Head of caudate nucleus (tissue), 42 donors: ENCODE results near the gene TRAF1.
A peak's percentile ranks its signal among the peaks of the same experiment; 100 is the strongest.

Source experiments
- DNase-seq, 42 donors: peaks; one replicate each; pipeline versions ENCODE4 v3.0.0 to v3.0.0-alpha.2; 2020 to 2021; ENCODE audit warnings: mixed read lengths in 7 of 42
- intact Hi-C: fragments of 100-400 bp; cut with DNase I; formaldehyde crosslinking; loops from one replicate; pipeline ENCODE4 v1.15.0; 2022

The TRAF1 gene

DNA sequence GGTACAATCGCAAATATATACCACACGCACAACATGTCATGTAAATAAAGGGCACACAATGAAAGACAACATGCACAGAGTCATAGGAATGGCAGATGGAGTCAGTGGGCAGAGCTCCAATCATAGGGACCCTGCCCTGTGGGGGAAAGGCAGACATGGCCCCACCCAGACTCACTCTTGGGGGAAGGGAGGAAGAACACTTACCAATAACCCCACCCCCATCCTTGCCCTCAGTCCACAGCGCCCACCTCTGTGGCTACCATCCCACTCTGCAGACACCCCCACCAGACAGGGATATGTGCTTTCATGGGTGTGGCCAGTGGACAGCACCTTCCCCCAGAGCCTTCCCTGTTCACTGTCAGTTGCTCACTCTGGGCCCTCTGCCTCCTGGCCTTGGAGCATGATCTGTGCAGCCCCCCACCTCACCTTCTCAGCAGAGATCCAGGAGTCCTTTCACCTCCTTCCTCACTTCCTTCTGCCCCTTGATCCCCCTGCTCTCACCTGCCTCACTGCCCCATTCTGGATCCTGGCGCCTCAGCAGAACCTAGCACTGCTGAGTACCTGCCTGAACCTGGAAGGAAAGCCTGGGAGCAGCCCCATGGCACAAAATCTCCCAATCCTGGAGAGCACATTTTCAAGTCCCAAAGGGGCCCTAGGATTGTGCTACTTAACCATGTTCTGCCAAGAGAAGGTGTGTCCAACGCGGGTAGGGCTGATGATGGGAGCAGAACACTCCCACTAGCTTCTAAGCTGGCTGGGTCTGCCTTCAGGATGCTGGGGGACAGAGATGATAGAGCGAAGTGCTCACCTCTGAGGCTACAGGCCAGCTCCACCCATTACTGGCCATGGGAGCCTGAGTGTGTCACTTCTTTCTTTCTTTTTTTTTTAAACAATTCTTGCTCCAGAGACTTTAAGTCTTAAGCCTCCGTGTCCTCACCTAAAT, 48.1 kb downstream of the TRAF1 start:
- no peak for DNase-seq
- intact Hi-C loops, result loop anchor here (5.0 kb wide), 1 partner anchor 59 kb away; no protein-coding TSS in a partner anchor

DNA sequence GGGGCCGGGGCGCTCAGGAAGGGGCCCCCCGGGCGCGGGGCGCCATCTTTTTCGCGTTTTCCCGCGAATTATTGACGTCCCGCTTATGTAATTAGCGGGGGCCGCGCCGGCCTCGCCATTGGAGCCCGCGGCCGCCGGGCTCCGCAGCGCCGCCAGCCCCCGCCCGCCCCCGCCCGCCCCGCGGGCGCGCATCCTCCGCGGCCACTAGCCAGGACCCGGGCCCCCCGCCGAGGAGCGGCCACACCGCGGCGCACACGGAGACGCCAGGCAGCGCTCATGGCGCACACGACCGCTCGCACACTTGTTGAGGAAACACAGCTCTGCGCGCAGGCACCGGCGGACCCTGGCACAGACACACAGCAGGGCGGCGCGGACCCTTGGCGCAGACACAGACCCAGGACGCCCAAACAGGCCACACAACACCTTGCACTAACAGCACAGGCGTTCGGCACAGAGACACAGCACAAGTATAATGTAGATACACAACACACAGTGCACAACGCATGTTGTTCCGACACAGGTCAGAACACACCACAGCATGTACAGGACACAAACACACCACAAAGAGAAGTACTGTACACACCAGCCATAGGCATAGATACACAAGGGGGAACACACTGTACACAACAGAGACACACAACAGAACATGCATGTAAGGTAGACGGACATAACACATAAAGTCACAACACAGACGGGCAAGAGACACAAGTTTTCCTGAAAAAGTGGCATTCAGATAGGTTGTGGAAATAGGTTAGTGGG, 49.1 kb downstream of the TRAF1 start:
- intact Hi-C loops, result loop anchor here (5.0 kb wide), 1 partner anchor 60 kb away; no protein-coding TSS in a partner anchor

DNA sequence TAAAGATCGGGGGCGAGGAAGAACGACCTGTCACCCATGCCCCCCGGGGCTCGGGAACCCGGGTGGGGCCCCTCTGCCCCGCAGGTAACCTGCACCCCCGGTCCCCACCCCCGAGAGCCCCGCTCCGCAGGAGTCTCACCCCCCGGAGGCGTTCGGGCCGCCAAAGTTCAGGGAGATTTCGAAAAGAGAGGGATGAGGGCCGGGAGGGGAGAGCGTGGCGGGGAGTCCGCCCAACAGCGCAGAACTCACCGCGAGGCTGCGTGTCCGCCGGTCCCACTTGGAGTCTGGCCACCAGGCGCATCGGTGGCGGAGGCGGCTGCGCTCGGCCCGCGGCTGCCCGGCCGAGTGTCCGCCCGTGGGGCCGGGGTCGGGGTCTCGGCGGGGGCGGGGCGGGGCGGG, 49.8 kb downstream of the TRAF1 start, which contains the start of gene PHF19:
TSS of gene PHF19 (minus strand) at position 347 of the 399 bp plus-strand sequence. CDS start 2,447 bp downstream, outside the sequence.
- DNase-seq, result peak in 14 of 42 donors; percentile 13 to 57 (median 27)

More for the DNA sequence above, 49.1 kb downstream of the TRAF1 start:
- peak; percentile 50 to 89 (median 76) for DNase-seq

DNA sequence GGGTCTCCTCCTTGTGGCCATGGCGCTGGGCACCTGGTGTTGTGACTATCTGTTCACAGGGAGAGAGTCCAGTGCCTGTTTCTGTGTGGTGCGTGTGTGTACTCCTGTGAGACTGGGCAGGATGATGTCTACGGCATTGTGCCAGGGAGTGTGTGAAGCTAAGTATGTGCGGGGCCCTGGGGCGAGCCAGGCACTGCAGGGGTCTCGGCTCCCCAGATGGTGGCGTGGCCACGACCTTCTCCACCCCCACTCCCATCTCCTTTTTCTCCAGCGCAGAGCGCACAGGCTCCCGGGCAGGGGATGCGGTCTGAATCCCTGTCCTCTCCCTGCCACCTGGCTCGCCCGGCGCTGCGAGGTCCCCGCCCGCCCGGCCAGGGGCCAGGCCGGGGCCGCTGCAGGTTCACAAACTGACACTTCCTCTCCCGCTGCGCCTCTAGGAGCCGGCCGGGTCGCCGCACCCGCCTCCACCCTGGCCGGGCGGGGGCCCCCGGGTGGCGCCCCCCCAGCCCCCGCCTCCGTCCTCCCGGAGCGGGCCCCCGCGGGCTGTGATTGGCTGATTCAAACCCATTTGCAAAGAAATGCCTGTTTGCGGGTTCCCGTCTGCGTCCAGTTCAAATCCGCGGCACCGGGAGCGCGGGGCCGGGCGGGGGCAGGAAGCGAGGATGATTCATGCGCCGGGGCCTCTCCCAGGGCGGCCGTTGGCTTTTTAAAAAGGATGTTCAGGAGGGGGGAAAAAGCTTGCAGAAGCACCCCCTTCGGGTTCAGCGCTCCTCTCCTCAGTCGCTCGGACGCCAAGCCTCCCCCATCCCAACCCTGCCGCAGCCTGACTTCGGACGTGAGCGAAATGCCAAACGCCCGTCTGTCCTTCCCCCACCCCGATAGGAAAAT, 50.4 kb downstream of the TRAF1 start:
- intact Hi-C loops, result loop anchor here (5.0 kb wide), 1 partner anchor 61 kb away; no protein-coding TSS in a partner anchor
- peak; percentile 74 to 96 (median 86) for DNase-seq

More for the DNA sequence above, 49.8 kb downstream of the TRAF1 start, which contains the start of gene PHF19:
- intact Hi-C loops, result loop anchor here (5.0 kb wide), 1 partner anchor 60 kb away; no protein-coding TSS in a partner anchor

DNA sequence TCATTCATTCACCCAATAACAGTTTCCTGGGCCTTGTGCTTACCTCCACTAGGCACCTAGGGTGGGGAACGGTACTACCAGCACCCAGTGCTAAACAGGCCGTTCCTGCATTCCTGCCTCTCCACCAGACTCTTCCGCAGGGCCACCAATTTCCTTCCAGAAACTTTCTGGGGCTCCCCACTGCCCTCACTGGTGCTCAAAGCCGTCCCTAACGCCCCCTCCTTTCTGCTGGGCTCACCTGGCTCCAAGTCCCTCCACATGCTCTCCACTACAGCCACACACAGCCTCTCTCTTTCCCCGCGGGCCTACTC, 51.0 kb downstream of the TRAF1 start:
- no peak for DNase-seq
- intact Hi-C loops, result loop anchor here (5.0 kb wide), 1 partner anchor 62 kb away; no protein-coding TSS in a partner anchor

DNA sequence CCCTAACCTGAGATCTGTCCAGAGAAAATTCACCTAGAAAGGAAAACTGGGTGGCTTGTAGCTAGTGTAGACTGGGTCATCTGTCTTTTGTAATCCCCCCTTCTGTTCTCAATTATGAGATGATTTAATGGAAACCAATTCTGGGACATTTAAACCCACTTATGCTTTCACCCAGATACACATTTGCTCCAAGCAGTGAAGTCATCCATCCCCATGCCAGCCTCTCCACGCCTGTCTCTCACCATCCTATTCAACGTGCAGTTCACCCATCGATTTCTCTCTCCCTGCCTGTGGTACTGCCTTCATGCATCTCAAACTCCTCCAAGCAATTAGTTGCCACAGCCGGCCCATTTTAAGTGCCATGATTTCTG, 51.4 kb downstream of the TRAF1 start:
- no peak for DNase-seq
- intact Hi-C loops, result loop anchor here (5.0 kb wide), 1 partner anchor 62 kb away; no protein-coding TSS in a partner anchor

DNA sequence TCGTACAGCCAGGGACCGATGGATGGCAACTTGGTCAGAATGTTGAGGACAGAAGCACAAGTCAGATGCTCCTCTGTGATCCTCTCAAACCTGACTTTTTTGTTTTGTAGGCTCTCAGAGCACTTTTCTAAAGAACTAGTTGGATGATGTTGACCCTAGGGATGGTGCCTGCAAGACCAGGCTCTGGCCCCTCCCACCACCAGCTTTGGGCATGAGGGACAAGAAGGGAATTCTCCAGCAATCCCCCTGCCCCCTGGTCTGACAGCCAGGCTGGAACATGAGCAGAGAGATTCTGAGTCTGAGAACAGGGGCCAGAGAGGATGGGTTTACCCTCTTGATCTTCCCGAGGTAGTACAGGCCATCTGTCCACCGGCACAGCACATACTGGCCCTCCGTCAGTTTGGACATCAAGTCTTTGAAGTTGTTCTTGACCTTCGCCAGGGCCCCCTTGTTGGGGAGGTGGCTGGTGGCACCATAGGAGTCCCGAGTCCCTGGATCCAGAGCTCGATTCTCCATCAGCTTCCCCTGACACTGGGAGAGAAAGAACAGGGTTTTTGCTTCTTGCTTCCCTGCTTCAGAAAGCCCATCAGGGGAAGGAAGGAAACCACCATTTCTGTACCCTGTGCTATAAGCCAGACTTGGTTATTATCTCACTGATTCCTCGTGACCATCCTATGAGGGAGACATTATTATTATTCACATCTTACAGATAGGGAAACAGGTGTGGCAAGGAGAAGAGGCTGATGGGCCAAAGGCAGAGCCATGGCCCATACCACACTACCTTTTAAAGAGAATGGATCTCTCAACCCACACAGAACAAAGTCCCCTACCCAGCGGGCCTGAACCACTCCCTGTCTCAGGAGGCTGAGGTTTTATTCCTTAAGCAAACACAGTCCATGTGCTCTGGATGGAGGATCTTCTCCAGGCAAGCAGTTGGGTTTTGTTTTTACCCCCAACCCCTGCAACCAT, 52.1 kb downstream of the TRAF1 start:
- DNase-seq, result no peak
- intact Hi-C loops, result loop anchor here (5.0 kb wide), 1 partner anchor 63 kb away; no protein-coding TSS in a partner anchor

DNA sequence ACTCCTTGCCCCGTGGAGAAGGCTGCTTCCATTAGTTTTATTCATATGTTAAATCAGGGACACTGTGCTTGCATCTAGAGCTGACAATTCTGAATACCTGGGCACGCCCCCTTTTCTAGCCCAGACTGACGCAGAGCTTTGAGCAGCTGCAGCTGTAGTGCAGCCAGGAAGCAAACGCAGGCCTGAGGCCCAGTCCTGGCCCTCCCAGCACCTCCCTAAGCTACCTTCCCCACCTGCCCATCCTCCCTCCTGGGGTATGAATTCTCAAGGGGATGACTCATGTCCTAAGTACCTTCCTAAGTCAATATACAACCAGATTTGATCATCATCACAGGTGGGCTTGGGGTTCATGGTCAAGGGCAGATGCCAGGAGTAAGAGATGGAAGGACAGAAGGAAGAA, 53.1 kb downstream of the TRAF1 start:
- no peak for DNase-seq
- intact Hi-C loops, result no loop called here

DNA sequence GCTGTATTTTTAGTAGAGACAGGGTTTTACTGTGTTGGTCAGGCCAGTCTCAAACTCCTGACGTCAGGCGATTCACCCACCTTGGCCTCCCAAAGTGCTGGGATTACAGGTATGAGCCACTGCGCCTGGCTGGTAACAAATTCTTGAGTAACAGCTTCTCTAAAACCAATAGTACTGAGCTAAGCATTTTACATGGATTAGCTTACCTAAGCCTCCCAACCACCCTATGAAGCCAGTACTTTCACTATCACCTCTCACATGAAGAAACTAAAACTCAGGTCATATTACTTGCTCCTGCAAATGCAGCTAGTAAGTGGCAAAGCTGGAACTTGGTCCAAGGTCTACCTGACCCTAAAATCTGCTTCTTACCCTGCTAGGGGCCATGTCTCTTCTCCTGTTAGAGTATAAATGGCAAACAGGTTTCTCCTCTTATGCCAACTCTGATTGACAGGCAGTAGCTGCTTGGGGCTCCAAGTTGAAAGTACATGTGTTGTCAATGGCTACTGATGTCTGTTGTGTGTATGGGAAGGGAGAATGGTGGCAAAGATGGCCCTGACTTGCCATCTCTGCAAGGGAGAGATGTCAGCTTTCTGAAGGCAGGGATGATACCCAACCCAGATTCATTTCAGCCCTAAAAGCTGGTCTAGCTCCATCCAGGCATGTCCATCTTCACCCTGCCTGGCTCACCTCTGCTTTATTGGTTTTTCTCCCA, 53.6 kb downstream of the TRAF1 start:
- no peak for DNase-seq
- intact Hi-C loops, result no loop called here

DNA sequence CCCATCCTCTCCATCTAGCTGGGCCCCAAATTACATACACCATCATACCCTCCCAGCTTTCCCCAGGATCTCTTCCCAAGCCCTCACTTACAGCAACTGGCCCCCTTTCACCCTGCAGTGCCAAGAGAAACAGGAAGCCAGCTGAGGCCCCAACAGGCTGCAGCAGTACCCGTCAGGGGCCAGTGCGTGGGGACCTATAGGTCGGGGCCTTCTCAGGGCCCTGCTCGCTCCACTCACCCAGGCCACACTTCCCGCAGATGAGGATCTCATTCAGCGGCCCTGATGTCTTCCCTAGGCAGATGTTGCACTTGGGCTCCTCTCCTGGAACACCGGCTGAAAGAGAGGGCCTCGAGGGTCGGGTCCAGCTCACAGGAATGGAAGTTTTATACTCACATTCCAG, 56.4 kb downstream of the TRAF1 start:
- no peak for DNase-seq
- intact Hi-C loops, result no loop called here

DNA sequence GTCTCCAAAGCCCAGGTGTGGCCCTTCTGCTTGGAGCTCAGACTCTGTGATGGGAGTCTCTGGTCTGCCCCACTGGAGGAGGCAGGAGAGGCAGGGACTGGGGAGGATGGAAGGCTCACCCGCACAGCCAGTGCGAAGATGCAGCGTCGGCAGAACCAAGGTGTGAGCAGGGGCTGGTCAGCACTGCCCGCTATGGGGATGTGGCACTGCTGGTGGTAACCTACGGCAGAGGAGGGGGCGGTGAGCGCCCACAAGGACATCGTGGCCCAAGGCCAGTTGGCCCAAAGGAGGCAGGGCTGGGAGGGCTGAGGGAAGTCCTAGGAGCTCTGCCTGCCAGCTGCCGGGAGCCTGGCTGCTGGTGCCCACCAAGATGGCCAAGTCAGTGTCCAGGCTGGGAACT, 56.9 kb downstream of the TRAF1 start:
- no peak for DNase-seq
- intact Hi-C loops, result no loop called here

DNA sequence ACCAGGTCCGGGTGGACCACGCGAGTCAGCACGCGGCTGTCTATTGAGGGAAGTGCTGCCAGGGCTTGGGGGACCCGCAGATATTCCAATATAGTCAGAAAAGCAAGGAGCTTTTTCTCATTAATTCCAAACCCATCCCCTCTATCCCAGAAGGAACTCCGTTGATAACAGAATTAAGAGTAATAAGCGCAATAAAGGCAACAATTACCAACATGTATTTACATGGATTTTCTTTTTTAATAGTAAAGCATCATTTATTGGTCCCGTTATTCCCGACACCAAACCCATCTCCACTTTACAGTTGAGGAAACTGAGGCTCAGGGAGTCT, 57.3 kb downstream of the TRAF1 start:
- DNase-seq, result no peak
- intact Hi-C loops, result no loop called here

DNA sequence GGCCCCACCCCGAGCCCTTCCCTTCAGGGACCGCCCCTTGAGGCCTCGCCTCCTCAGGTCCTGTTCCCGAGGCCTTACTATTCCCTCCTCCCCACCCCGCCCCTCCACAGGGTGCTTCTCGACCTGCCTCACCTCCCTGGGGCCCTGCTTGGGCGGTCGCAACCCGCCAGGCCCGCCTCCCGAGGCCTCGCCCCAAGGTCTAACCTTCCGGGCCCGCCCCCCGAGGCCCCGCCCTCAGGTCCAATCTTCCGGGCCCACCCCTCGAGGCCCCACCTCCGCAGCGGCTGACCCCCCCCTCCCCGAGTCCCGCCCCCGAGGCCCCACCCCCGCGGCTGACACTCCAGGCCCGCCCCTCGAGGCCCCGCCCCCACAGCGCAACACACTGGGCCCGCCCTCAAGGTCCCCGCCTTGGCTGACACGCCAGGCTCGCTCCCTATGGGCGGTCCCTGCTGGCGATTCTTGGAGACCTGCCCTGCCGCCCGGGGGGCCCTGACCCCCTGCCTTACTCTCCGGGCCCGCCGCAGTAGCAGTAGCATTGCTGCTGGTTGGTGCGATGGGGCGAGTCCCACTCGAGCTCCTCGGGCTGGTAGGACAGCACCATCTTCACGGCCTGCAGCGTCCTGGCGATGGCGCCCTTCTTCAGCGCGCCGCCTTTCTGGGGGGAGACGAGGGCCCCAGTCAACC, 57.8 kb downstream of the TRAF1 start:
- DNase-seq, result peak; percentile 87 to 98 (median 94)
- intact Hi-C loops, result no loop called here

DNA sequence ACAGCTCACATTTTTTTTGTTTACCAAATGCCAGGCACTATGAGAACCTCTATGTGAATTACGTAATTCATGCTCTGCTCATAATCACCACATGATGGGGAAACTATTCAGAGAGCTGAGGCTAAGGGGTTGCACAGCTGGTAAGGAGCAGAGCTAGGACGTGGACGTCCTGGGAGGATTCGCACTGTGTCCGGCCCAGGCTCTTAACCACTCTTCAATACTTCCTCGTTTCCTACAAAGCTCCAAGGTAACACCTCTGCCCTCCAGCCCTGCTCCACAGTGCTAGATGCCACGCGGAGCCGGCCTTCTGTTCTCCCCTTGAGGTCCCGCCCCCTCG, 58.3 kb downstream of the TRAF1 start:
- DNase-seq, result no peak
- intact Hi-C loops, result no loop called here

DNA sequence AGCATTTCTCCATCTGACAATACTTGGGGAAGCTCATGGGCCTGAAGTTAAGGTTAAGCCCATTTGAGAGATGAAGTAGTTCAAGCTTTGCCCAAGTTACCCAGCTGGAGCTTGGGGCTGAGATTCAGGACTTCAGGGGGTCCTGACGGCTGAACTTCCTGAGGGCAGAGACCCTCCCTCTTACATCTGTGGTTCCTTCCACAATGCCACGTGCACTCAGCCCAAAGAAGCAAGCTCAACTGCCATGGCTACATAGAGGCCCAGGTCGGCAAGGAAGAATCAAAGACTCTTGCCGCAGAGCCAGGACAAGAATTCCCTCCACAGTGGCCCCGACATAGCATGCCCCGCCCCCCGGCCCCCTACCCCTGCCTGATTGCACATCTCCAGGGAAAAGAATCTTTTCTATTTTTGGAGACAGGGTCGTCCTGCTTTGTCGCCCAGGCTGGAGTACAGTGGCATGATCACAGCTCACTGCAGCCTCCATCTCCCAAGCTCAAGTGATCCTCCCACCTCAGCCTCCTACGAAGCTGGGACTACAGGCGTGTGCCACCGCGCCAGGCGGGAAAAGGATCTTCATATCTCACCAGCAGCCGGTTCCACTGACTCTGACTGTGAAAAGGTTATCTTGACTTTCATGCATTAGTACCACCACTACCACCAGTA, 58.8 kb downstream of the TRAF1 start:
- intact Hi-C loops, result no loop called here
- DNase-seq, result no peak

DNA sequence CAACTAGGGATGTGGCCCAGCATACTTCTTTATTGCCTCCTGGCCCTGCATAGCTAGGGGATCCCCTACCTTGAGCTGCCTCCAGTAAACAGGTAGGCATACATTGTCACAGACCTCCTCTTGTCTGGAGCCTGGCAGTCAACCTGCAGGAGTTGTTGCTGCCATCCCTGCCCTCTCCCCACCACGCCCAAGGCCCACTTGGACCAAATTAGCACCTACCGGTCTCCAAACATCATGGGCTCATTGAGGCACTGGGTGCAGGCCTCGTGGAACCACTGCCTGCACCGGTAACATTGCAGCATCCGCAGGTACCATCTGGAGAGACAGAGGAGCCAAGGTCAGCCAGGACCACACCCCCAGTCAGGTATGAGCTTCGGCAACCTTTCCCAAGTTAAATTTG, 59.9 kb downstream of the TRAF1 start:
- intact Hi-C loops, result no loop called here
- DNase-seq, result no peak
